Endothelial cell (in vitro differentiated cells): ENCODE measurements around the gene STK11IP. TPM values are rescaled to one million over a fixed set of nuclear protein-coding genes. Genes with fewer than 3 reads are reported as not detected.

Source experiments
- DNase-seq: peaks from one replicate; pipeline ENCODE4 v3.0.0; 2021; ENCODE audit warnings: low spot score
- H3K27ac Mint-ChIP-seq: one replicate; pipeline ENCODE4 v1.8.0; 2021; ENCODE audit warnings: mixed read lengths, inconsistent platforms; ENCODE audit not compliant: unreplicated experiment
- H3K27me3 Mint-ChIP-seq: one replicate; pipeline ENCODE4 v1.8.0; 2021; ENCODE audit warnings: mild to moderate bottlenecking, moderate library complexity, mixed read lengths, inconsistent platforms; ENCODE audit not compliant: unreplicated experiment
- H3K36me3 Mint-ChIP-seq: one replicate; pipeline ENCODE4 v1.8.0; 2021; ENCODE audit warnings: mild to moderate bottlenecking, low read depth, mixed read lengths, inconsistent platforms; ENCODE audit not compliant: unreplicated experiment
- H3K4me1 Mint-ChIP-seq: one replicate; pipeline ENCODE4 v1.8.0; 2021; ENCODE audit warnings: mild to moderate bottlenecking, mixed read lengths, inconsistent platforms; ENCODE audit not compliant: unreplicated experiment
- H3K4me3 Mint-ChIP-seq: one replicate; pipeline ENCODE4 v1.8.0; 2021; ENCODE audit warnings: mild to moderate bottlenecking, mixed read lengths, inconsistent platforms; ENCODE audit not compliant: unreplicated experiment
- H3K9me3 Mint-ChIP-seq: one replicate; pipeline ENCODE4 v1.8.0; 2021; ENCODE audit warnings: mixed read lengths, inconsistent platforms; ENCODE audit not compliant: unreplicated experiment
- CTCF ChIP-seq: fragments of 200-600 bp; sonication (generic); IDR thresholded peaks from one replicate; pipeline ENCODE4 v1.5.0; 2021; ENCODE audit warnings: antibody characterized with exemption; ENCODE audit not compliant: unreplicated experiment
- total RNA-seq: library from RNA; stranded (reverse); fragmentation: NEBNext Ultra II Directional; extraction: Animal tissue kit (Norgen Biotek cat#: 25700); gene quantifications from one replicate; pipeline ENCODE4 v1.2.1, GENCODE V29; 2021; ENCODE audit not compliant: unreplicated experiment

The STK11IP gene
- total RNA-seq, 1 donor from 2014 or later: 23.8 TPM

DNA sequence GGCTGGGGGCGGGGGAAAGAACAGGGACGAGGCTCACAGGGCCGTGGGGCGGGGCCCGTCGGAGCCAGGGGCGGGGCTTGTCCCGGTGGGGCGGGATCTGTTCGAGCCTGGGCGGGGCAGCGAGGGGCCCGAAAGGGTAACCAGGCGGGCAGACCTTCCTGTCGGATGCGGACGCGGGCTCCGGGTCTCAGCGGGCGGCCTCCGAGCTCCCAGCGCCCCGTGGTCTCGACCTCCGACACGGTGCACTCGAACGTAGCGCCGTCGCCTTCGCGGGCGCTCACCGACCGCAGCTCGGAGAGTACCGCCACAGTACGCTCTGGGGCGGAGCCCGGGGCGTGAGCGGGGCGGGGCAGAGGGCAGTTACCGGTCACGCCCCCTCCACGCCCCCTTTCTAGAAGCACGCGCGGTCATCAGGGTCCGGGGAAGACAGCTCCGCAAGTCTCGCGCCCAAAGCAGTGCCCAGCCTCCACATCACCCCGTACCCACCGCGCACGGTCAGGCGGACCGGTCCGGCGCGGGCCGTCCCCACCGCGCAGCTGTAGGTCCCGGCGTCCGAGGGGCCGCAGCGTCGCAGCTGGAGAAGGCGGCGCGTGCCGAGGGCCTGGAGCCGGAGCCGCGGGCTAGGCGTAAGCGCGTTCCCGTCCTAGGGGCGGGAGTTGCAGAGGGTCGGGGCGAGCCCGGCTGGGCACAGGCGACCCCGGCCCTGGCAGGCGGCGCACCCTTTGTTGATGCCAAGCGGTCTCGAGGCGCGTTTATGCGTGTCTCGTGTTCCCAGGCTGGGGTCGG lies 45.1 kb upstream of the STK11IP start:
- Mint-ChIP-seq H3K9me3 (no peaks in the 10 kb centered on the region), H3K27me3 (peaks cover 32% of the 10 kb centered on the region), H3K36me3 (peaks cover 9% of the 10 kb centered on the region), H3K27ac (no peak overlapping the region), H3K4me1 (no peaks in the 10 kb centered on the region), H3K4me3 (no peak overlapping the region)
- no peak for TF ChIP-seq CTCF
- peak; percentile 88 for DNase-seq

- H3K27ac Mint-ChIP-seq: no peak overlapping the region
Measured at GRCh38 chr2:219553168-219553417, 44.6 kb upstream of the STK11IP start.

DNA sequence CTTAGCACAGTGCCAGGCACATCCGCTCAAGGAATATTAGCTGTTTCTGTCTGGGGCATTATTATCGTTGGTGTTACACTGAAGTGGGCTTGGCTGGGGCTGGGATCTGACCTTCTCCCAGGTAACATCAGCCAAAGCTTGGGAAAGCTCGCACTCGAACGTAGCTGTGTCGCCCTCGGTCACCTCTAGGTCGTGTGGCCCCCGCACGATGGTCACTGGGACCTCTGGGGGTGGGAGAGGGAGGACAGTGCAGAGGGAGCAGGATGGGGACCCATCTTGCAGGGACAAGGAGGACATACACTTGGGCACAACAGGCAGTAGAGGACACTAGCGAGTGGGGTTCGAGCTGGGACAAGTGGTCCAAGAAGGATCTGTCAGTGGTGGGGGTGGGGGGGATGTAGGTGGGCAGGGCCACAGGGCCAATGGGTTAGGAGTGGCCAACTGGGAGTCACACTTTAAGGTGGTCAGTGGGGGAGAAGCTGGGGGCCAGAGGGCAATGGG lies 44.1 kb upstream of the STK11IP start:
- H3K4me3 Mint-ChIP-seq: peak overlapping the region; percentile 81
- H3K27ac Mint-ChIP-seq: no peak overlapping the region
- no peaks in the 10 kb centered on the region for H3K4me1 Mint-ChIP-seq
- no peak for TF ChIP-seq CTCF
- H3K36me3 Mint-ChIP-seq: peaks cover 4% of the 10 kb centered on the region
- H3K9me3 Mint-ChIP-seq: no peaks in the 10 kb centered on the region
- no peak for DNase-seq
- peaks cover 26% of the 10 kb centered on the region for H3K27me3 Mint-ChIP-seq

More at GRCh38 chr2:219553168-219553417, 44.6 kb upstream of the STK11IP start:
- no peaks in the 10 kb centered on the region for H3K9me3 Mint-ChIP-seq
- H3K4me3 Mint-ChIP-seq: peak overlapping the region; percentile 81
- peaks cover 9% of the 10 kb centered on the region for H3K36me3 Mint-ChIP-seq
- no peaks in the 10 kb centered on the region for H3K4me1 Mint-ChIP-seq
- peaks cover 31% of the 10 kb centered on the region for H3K27me3 Mint-ChIP-seq
- DNase-seq: no peak
- TF ChIP-seq CTCF: no peak

GRCh38 chr2:219554350-219554749 lies 43.3 kb upstream of the STK11IP start:
- Mint-ChIP-seq H3K9me3 (no peaks in the 10 kb centered on the region), H3K4me1 (no peaks in the 10 kb centered on the region), H3K27ac (no peak overlapping the region), H3K27me3 (peaks cover 22% of the 10 kb centered on the region), H3K36me3 (peaks cover 6% of the 10 kb centered on the region), H3K4me3 (no peak overlapping the region)
- DNase-seq: no peak
- TF ChIP-seq CTCF: no peak

GRCh38 chr2:219555956-219556355 lies 41.7 kb upstream of the STK11IP start:
- Mint-ChIP-seq H3K27ac (no peak overlapping the region), H3K27me3 (peaks cover 20% of the 10 kb centered on the region), H3K4me3 (no peak overlapping the region), H3K36me3 (peaks cover 10% of the 10 kb centered on the region), H3K4me1 (peaks cover 3% of the 10 kb centered on the region), H3K9me3 (no peaks in the 10 kb centered on the region)
- no peak for TF ChIP-seq CTCF
- DNase-seq: no peak
